Liver (tissue), 9 donors: Measurements from ENCODE around the gene ZSCAN12. TPM values are rescaled to one million over a fixed set of nuclear protein-coding genes. Genes with fewer than 3 reads are reported as not detected.
"Not testable (repeated sequence)": the region's sequence is repeated elsewhere in the genome, so short reads cannot be mapped to it uniquely, and the experiment has no call there.

Source experiments
- DNase-seq: peaks from one replicate; pipeline ENCODE4 v3.0.0-alpha.2; 2017; ENCODE audit warnings: low spot score
- H3K27ac ChIP-seq, 2 donors: one replicate each; pipeline ENCODE4 v1.7.0; 2013; ENCODE audit warnings: inconsistent platforms in 2 of 2, low read length in 2 of 2, control low read depth in 1 of 2, low read depth in 1 of 2, mild to moderate bottlenecking in 1 of 2
- H3K27me3 ChIP-seq, 4 donors: one replicate each; pipeline versions ENCODE4 v1.6.1 to v1.7.0; 2013; ENCODE audit warnings: low read length in 3 of 4, inconsistent platforms in 1 of 4, mild to moderate bottlenecking in 1 of 4, moderate library complexity in 1 of 4; ENCODE audit not compliant: control insufficient read depth in 4 of 4, insufficient read depth in 4 of 4
- H3K36me3 ChIP-seq, 4 donors: one replicate each; pipeline versions ENCODE4 v1.6.1 to v1.7.0; 2013; ENCODE audit warnings: low read length in 3 of 4, mild to moderate bottlenecking in 3 of 4, low read depth in 1 of 4, moderate library complexity in 1 of 4; ENCODE audit not compliant: control insufficient read depth in 4 of 4, insufficient read depth in 3 of 4
- H3K4me1 ChIP-seq, 4 donors: one replicate each; pipeline versions ENCODE4 v1.6.1 to v1.7.0; 2013; ENCODE audit warnings: low read length in 3 of 4, mild to moderate bottlenecking in 3 of 4, moderate library complexity in 1 of 4; ENCODE audit not compliant: control insufficient read depth in 4 of 4, insufficient read depth in 4 of 4
- H3K4me3 ChIP-seq, 3 donors: one replicate each; pipeline versions ENCODE4 v1.6.1 to v1.7.0; 2013; ENCODE audit warnings: low read length in 3 of 3, control low read depth in 1 of 3, low read depth in 1 of 3, mild to moderate bottlenecking in 1 of 3
- H3K9ac ChIP-seq, 2 donors: one replicate each; pipeline ENCODE4 v1.7.0; 2013; ENCODE audit warnings: low read length in 2 of 2, mild to moderate bottlenecking in 2 of 2, moderate library complexity in 2 of 2, control low read depth in 1 of 2, low read depth in 1 of 2
- H3K9me3 ChIP-seq, 4 donors: one replicate each; pipeline versions ENCODE4 v1.6.1 to v1.7.0; 2013; ENCODE audit warnings: low read length in 3 of 4; ENCODE audit not compliant: control insufficient read depth in 4 of 4
- EGR1 ChIP-seq, 2 donors: IDR thresholded peaks; 2 replicates each; pipeline ENCODE4 v1.6.1; 2016 to 2018; ENCODE audit warnings: antibody characterized with exemption in 2 of 2, low read depth in 2 of 2
- FOXA1 ChIP-seq: IDR thresholded peaks from 2 replicates; pipeline ENCODE4 v1.6.1; 2016; ENCODE audit warnings: antibody characterized with exemption
- FOXA2 ChIP-seq: IDR thresholded peaks from 2 replicates; pipeline ENCODE4 v1.6.1; 2016; ENCODE audit warnings: antibody characterized with exemption
- GABPA ChIP-seq, 2 donors: IDR thresholded peaks in 1 of 2; conservative IDR thresholded peaks in 1 of 2; 2 replicates each; pipeline ENCODE4 v1.6.1; 2016; ENCODE audit warnings: antibody characterized with exemption in 2 of 2, mild to moderate bottlenecking in 1 of 2, moderate library complexity in 1 of 2
- HNF4A ChIP-seq, 2 donors: conservative IDR thresholded peaks; 2 replicates each; pipeline ENCODE4 v1.6.1; 2016; ENCODE audit warnings: antibody characterized with exemption in 2 of 2, mild to moderate bottlenecking in 2 of 2
- HNF4G ChIP-seq: IDR thresholded peaks from 2 replicates; pipeline ENCODE4 v1.6.1; 2016; ENCODE audit warnings: antibody characterized with exemption
- JUND ChIP-seq, 2 donors: IDR thresholded peaks; 2 replicates each; pipeline ENCODE4 v1.6.1; 2016; ENCODE audit warnings: antibody characterized with exemption in 2 of 2
- NR2F2 ChIP-seq: IDR thresholded peaks from 2 replicates; pipeline ENCODE4 v1.6.1; 2016; ENCODE audit warnings: antibody characterized with exemption
- RAD21 ChIP-seq, 2 donors: IDR thresholded peaks; 2 replicates each; pipeline ENCODE4 v1.6.1; 2016; ENCODE audit warnings: antibody characterized with exemption in 2 of 2, mild to moderate bottlenecking in 2 of 2
- RXRA ChIP-seq, 2 donors: IDR thresholded peaks; 2 replicates each; pipeline ENCODE4 v1.6.1; 2017 to 2018; ENCODE audit warnings: antibody characterized with exemption in 2 of 2, mild to moderate bottlenecking in 1 of 2
- SP1 ChIP-seq: IDR thresholded peaks from 2 replicates; pipeline ENCODE4 v1.6.1; 2018; ENCODE audit warnings: antibody characterized with exemption, mild to moderate bottlenecking
- TAF1 ChIP-seq: conservative IDR thresholded peaks from 2 replicates; pipeline ENCODE4 v1.6.1; 2016; ENCODE audit warnings: antibody characterized with exemption, mild to moderate bottlenecking
- WGBS: extraction: QIAGEN DNeasy Blood & Tissue Kit; methylation state at CpG from one replicate; pipeline ENCODE4 v1.1.7; 2013; 5-methylcytosine and 5-hydroxymethylcytosine counted together
- polyA plus RNA-seq, 2 donors: library from polyadenylated mRNA; stranded (reverse) in 1 of 2; unstranded in 1 of 2; fragments of 200-250 nt in 1 of 2; fragments of >200 nt in 1 of 2; fragmentation: Nextera tagmentation in 1 of 2; extraction: Ambion mirVana in 1 of 2; gene quantifications; one replicate each; pipeline versions ENCODE4 v1.2.1 to v1.2.3, GENCODE V29; 2013 to 2015
- total RNA-seq, 2 donors: library from RNA; depleted of rRNA; stranded (reverse); fragments of >200 nt; gene quantifications; one replicate each; pipeline ENCODE4 v1.2.3, GENCODE V29; 2014
- TF ChIP-seq, protein P1 (sequence below): IDR thresholded peaks from 2 replicates; pipeline ENCODE4 v1.6.1; 2016; ENCODE audit warnings: antibody characterized with exemption, mild to moderate bottlenecking
- TF ChIP-seq, protein P2 (sequence below): IDR thresholded peaks from 2 replicates; pipeline ENCODE4 v1.6.1; 2016; ENCODE audit warnings: antibody characterized with exemption
- TF ChIP-seq, protein P3 (sequence below): fragments of 150-350 bp; IDR thresholded peaks from 2 replicates; pipeline ENCODE4 v1.5.1; 2017; ENCODE audit warnings: improper control_type of control experiment, low read depth, low read length; ENCODE audit not compliant: missing input control
- TF ChIP-seq, protein P4 (sequence below): IDR thresholded peaks from 2 replicates; pipeline ENCODE4 v1.6.1; 2016; ENCODE audit warnings: antibody characterized with exemption
- TF ChIP-seq, protein P5 (sequence below): IDR thresholded peaks from 2 replicates; pipeline ENCODE4 v1.6.1; 2016; ENCODE audit warnings: antibody characterized with exemption
- donor health status: healthy.
- donor health status: healthy.
- donor health status: healthy.
- donor health status: healthy.
- donor health status: healthy.

ZSCAN12 gene
- total and polyA plus RNA-seq, 4 donors: 0.46 to 3.9 (median 2.0) TPM

DNA sequence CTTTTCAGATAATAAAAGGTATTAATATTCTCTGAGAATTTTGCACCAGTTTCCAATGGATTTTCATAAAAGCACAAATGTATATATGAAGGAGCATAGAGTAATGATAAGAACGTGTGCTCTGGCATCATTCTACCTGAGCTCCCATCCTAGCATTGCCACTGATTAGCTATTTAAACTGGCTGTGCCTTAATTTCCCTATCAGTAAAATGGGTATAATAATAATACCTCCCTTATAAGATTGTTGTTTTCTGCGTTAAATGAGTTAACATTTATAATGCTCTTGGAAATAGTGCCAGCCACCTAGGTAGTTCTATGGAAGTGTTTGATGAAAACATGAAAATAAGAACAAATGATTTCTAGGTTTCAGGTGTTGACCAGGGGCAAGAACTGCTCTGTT, 38.6 kb downstream of the ZSCAN12 start:
- Histone ChIP-seq H3K4me3 (no peak overlapping the region), H3K9ac (no peak overlapping the region), H3K27me3 (no peaks in the 10 kb centered on the region), H3K9me3 (no peaks in the 10 kb centered on the region), H3K4me1 (peaks cover 0 to 10% (median 5%) of the 10 kb centered on the region in 4 donors), H3K36me3 (peaks cover 6 to 23% (median 13%) of the 10 kb centered on the region in 4 donors), H3K27ac (no peak overlapping the region)
- TF ChIP-seq, protein P1, sequence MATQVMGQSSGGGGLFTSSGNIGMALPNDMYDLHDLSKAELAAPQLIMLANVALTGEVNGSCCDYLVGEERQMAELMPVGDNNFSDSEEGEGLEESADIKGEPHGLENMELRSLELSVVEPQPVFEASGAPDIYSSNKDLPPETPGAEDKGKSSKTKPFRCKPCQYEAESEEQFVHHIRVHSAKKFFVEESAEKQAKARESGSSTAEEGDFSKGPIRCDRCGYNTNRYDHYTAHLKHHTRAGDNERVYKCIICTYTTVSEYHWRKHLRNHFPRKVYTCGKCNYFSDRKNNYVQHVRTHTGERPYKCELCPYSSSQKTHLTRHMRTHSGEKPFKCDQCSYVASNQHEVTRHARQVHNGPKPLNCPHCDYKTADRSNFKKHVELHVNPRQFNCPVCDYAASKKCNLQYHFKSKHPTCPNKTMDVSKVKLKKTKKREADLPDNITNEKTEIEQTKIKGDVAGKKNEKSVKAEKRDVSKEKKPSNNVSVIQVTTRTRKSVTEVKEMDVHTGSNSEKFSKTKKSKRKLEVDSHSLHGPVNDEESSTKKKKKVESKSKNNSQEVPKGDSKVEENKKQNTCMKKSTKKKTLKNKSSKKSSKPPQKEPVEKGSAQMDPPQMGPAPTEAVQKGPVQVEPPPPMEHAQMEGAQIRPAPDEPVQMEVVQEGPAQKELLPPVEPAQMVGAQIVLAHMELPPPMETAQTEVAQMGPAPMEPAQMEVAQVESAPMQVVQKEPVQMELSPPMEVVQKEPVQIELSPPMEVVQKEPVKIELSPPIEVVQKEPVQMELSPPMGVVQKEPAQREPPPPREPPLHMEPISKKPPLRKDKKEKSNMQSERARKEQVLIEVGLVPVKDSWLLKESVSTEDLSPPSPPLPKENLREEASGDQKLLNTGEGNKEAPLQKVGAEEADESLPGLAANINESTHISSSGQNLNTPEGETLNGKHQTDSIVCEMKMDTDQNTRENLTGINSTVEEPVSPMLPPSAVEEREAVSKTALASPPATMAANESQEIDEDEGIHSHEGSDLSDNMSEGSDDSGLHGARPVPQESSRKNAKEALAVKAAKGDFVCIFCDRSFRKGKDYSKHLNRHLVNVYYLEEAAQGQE: no peak
- TF ChIP-seq FOXA1: no peak
- TF ChIP-seq, protein P2, sequence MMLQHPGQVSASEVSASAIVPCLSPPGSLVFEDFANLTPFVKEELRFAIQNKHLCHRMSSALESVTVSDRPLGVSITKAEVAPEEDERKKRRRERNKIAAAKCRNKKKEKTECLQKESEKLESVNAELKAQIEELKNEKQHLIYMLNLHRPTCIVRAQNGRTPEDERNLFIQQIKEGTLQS: no peak
- TF ChIP-seq HNF4A (conservative IDR thresholded peaks at IDR 0.05): no peak
- TF ChIP-seq, protein P3, sequence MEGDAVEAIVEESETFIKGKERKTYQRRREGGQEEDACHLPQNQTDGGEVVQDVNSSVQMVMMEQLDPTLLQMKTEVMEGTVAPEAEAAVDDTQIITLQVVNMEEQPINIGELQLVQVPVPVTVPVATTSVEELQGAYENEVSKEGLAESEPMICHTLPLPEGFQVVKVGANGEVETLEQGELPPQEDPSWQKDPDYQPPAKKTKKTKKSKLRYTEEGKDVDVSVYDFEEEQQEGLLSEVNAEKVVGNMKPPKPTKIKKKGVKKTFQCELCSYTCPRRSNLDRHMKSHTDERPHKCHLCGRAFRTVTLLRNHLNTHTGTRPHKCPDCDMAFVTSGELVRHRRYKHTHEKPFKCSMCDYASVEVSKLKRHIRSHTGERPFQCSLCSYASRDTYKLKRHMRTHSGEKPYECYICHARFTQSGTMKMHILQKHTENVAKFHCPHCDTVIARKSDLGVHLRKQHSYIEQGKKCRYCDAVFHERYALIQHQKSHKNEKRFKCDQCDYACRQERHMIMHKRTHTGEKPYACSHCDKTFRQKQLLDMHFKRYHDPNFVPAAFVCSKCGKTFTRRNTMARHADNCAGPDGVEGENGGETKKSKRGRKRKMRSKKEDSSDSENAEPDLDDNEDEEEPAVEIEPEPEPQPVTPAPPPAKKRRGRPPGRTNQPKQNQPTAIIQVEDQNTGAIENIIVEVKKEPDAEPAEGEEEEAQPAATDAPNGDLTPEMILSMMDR: no peak
- TF ChIP-seq TAF1: no peak
- TF ChIP-seq HNF4G: no peak
- no peak for TF ChIP-seq NR2F2
- TF ChIP-seq RXRA (IDR thresholded peaks at IDR 0.05): no peak
- no peak for TF ChIP-seq JUND (IDR thresholded peaks at IDR 0.05)
- no peak for TF ChIP-seq EGR1 (IDR thresholded peaks at IDR 0.05; ENCODE audit: low read depth in 2 of 2)
- no peak for TF ChIP-seq FOXA2
- TF ChIP-seq, protein P4, sequence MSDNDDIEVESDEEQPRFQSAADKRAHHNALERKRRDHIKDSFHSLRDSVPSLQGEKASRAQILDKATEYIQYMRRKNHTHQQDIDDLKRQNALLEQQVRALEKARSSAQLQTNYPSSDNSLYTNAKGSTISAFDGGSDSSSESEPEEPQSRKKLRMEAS: no peak
- no peak for TF ChIP-seq SP1
- TF ChIP-seq RAD21 (IDR thresholded peaks at IDR 0.05): no peak
- TF ChIP-seq GABPA (IDR thresholded peaks at IDR 0.05 in 1 of 2, conservative IDR thresholded peaks at IDR 0.05 in 1 of 2): no peak
- TF ChIP-seq, protein P5, sequence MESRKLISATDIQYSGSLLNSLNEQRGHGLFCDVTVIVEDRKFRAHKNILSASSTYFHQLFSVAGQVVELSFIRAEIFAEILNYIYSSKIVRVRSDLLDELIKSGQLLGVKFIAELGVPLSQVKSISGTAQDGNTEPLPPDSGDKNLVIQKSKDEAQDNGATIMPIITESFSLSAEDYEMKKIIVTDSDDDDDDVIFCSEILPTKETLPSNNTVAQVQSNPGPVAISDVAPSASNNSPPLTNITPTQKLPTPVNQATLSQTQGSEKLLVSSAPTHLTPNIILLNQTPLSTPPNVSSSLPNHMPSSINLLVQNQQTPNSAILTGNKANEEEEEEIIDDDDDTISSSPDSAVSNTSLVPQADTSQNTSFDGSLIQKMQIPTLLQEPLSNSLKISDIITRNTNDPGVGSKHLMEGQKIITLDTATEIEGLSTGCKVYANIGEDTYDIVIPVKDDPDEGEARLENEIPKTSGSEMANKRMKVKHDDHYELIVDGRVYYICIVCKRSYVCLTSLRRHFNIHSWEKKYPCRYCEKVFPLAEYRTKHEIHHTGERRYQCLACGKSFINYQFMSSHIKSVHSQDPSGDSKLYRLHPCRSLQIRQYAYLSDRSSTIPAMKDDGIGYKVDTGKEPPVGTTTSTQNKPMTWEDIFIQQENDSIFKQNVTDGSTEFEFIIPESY: no peak
- 95% methylated on average over 2 of the region's 2 CpGs for WGBS
- no peak for DNase-seq

GRCh38 chr6:28359562-28359961, 40.0 kb downstream of the ZSCAN12 start:
- Histone ChIP-seq H3K4me1 (peaks cover 4 to 22% (median 15%) of the 10 kb centered on the region in 4 donors), H3K36me3 (peaks cover 0 to 11% (median 5%) of the 10 kb centered on the region in 4 donors)
- not testable (repeated sequence) for H3K27me3 ChIP-seq, H3K27ac ChIP-seq, H3K9ac ChIP-seq, DNase-seq, H3K9me3 ChIP-seq, H3K4me3 ChIP-seq
- 96% methylated on average over 14 of the region's 16 CpGs for WGBS
